HG02642 (cell line): ENCODE results near the gene TRAP1.
"Not testable (repeated sequence)": the region's sequence is repeated elsewhere in the genome, so short reads cannot be mapped to it uniquely, and the experiment has no call there.

Source experiments
- ATAC-seq: cut with Tn5 transposase; IDR thresholded peaks from one replicate; pipeline ENCODE4 v1.9.1; 2021; ENCODE audit warnings: mild to moderate bottlenecking; ENCODE audit not compliant: unreplicated experiment, poor library complexity

Gene TRAP1

GRCh38 chr16:3715430-3715829, 1.9 kb downstream of the TRAP1 start:
- ATAC-seq = no peak

GRCh38 chr16:3714378-3714777, 2.9 kb downstream of the TRAP1 start:
- not testable (repeated sequence) for ATAC-seq

- no peak for ATAC-seq
These were observed 3.6 kb downstream of the TRAP1 start for GRCh38 chr16:3713587-3714242.

- no peak for ATAC-seq
These were observed 4.4 kb downstream of the TRAP1 start for GRCh38 chr16:3712861-3713372.

GRCh38 chr16:3706253-3707012, 10.9 kb downstream of the TRAP1 start:
- ATAC-seq = no peak

- ATAC-seq = no peak
These were observed 15.2 kb downstream of the TRAP1 start for GRCh38 chr16:3702082-3702481.

- no peak for ATAC-seq
These were observed 15.8 kb downstream of the TRAP1 start for GRCh38 chr16:3701531-3701930.

- no peak for ATAC-seq
These were observed 18.4 kb downstream of the TRAP1 start for GRCh38 chr16:3698941-3699340.

- no peak for ATAC-seq
These were observed 20.7 kb downstream of the TRAP1 start for GRCh38 chr16:3696425-3697218.

- ATAC-seq = no peak
These were observed 21.5 kb downstream of the TRAP1 start for GRCh38 chr16:3695610-3696369.

GRCh38 chr16:3694051-3694450, 23.3 kb downstream of the TRAP1 start:
- no peak for ATAC-seq

- ATAC-seq = no peak
These were observed 25.6 kb downstream of the TRAP1 start for GRCh38 chr16:3691761-3692160.

GRCh38 chr16:3690980-3691720, 26.2 kb downstream of the TRAP1 start:
- ATAC-seq = no peak

GRCh38 chr16:3690470-3690928, 26.8 kb downstream of the TRAP1 start:
- ATAC-seq = peak; percentile 69

- no peak for ATAC-seq
These were observed 27.6 kb downstream of the TRAP1 start for GRCh38 chr16:3689731-3690130.

GRCh38 chr16:3687792-3688191, 29.5 kb downstream of the TRAP1 start:
- ATAC-seq = no peak

- no peak for ATAC-seq
These were observed 30.3 kb downstream of the TRAP1 start for GRCh38 chr16:3687021-3687420.

- ATAC-seq = no peak
These were observed 36.1 kb downstream of the TRAP1 start for GRCh38 chr16:3681206-3681605.

GRCh38 chr16:3677994-3678393, 39.3 kb downstream of the TRAP1 start:
- ATAC-seq = no peak
